GM18507 (cell line): ENCODE data around the gene GALNT6.
"Not testable (repeated sequence)": the region's sequence is repeated elsewhere in the genome, so short reads cannot be mapped to it uniquely, and the experiment has no call there.

Experiments
- DNase-seq: peaks from one replicate; pipeline ENCODE4 v3.0.0; 2011; ENCODE audit warnings: low read depth; ENCODE audit not compliant: insufficient read length; ENCODE audit errors: extremely low spot score
- FAIRE-seq: peaks from 2 replicates; lab custom pipeline; 2011; peaks lifted over from hg19 to GRCh38; lab: Jason Lieb, UNC

Gene GALNT6

DNA sequence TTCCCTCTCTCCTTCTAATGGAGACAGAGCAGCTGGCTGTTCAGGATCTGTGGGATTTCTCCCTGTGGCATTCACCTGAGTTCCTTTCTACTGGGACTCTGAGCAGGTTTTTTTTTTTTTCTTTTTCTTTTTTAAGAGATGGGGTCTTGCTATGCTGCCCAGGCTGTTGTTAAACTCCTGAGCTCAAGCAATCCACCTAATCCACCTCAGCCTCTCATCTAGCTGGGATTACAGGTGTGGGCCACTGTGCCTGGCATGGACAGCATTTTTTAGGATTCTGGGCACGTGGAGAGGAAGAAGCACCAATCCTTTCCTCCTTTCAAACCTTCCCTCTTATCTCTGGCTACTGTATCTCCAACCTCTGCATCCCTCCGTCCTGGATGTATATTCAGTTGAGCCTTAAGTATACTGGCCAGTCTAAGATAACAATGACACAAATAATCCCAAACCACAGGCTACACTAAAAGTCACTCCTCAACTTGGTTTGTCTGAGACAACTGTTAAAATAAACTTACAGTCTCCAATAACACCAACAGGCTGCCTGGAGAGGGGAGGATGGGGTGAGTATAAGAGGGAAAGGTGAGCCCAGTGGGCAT, 28.4 kb downstream of the GALNT6 start:
- DNase-seq (no peak), FAIRE-seq (no peak)

DNA sequence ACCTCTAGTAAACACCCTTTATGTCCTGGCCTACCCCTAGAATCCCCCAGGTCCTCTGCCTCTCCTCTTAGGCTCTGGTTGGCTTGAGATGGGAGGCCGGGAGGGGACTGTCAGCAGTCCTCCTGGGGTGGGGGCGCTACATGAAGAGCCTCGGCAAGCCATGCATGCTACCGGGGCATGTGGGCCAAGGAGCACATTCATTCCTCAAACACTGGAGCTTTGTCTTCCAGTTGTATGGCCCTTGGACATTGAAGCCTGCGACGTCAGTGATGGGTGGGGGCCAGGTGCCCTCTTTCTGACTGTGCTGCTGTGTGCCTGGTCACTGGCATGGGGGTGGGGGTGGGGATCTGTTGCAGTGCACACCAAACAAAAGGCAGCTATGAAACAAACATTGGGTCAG, 28.9 kb downstream of the GALNT6 start:
- FAIRE-seq = no peak
- no peak for DNase-seq

DNA sequence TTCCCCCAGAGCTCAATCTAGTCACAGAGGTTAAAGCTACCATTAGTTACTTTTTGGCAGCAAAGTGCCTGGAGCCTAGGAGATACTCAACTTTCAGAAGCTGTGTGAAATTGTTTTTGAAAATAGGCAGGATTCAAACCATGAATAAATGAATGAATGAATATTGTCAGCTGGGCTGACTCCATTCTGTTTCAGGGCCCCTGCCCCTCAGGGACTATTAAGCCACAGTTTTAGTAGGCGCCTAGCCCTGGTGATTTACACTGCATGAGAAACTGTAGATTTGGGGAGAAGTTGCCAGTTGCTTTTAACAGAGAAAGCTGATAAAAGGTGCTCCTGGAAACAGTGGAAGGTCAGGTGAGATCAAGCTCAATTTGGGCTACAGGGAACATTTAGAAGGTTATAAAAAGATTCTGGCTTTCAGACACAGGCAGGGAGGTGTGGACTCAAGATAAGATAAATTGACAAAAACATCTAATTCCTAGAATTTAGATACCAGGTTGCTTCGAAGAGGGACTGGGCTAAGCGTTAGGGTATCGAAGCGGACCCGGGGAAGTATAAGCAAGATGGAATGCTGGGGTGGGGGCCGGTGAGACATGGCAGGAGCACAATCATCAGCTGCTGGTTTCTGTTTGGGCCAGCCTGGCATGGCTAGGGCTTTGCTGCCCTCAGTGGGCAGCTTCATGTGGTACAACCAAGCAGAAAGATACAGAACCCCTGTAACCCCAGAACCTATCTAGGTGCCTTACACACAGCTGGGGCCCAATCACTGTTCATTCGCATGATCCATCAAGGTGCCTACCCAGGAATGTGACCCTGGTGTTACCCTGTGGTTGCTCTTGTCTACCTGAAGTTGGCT, 29.8 kb downstream of the GALNT6 start:
- FAIRE-seq (no peak), DNase-seq (no peak)

DNA sequence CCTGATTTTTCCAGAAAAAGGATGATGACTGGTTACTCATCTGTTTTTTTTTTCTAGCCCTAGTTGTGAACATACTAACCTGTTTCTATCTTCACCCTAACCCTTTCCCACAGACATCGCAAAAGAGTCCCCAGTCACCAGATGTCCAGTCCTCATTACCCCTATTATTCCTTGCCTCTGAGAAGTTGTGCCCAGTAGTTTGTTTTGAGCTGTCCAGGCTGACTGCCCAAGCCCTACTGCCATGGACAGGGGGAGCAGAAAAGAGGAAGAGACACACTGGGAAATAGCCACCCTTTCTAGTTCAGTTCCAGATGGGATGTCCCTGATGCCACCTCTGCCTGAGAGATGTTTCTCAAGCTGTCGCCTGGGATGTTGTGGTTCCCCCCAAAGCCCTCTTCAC, 30.9 kb downstream of the GALNT6 start:
- no peak for DNase-seq
- no peak for FAIRE-seq

DNA sequence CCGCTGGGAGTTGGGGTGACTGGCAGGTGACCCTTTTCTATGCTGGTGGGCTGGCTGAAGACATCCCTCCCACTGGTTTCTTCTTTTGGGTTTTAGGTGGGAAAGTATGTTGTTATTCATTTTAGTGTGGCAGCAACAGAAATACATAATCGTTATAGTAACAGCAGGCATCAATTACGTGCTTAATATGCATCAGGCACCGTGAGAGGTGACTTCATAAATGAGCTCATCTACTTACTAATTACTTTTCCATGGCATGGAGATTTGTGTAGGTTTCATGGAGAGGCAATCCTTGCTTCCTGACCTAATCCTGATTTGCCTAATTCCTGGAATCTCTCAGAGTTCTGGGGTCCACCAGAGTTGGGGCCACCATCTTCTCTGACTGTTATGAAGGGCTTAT, 31.4 kb downstream of the GALNT6 start:
- FAIRE-seq (no peak), DNase-seq (no peak)

DNA sequence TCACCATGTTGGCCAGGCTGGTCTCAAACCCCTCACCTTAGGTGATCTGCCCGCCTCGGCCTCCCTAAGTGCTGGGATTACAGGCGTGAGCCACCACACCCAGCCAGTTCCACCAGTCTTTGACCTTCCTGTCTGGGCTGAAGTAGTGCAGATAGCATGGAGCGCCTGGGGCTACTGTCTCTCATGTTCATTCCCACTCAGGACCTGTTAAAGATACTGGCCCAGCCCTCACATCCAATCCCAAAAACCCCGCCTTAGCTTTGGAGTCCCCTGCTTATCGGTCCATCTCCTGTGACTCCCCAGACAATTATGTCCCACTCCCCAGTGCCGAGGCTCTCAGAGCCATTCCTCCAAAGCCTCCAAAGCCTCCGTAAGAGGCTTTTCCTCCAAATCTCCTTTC, 32.7 kb downstream of the GALNT6 start:
- DNase-seq (no peak), FAIRE-seq (no peak)

DNA sequence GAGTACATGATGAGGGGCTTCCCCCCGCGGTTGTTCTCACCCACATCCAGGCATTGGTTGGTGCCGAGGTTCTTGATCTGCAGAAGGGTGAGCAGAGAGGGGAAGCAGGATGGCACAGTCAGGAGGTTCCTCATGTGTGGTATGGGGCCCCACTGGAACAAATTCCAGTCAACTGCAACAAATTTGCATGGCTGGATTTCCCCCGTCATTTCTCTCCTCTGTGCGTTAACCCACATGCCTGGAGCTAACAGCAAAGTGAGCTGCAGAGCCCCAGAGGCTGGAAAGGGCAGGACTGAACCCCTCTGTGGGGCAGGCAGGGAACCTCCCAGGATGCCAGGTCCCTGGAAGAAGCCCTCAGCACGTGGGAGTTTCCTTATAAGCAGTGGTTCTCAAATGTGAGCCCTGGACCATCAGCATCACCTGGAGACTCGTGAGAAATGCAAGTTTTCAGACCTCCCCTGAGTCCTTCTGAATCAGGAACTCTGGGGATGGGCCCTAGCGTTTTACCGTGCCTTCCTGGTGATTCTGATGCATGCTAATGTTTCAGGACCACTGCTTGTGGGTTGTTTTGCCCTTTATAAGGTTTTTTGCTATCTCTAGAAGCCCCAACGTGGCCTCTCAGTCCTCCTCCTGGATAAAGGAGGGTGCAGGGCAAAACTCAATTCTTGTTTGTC, 33.7 kb downstream of the GALNT6 start:
- FAIRE-seq (peak; percentile 68), DNase-seq (no peak)

DNA sequence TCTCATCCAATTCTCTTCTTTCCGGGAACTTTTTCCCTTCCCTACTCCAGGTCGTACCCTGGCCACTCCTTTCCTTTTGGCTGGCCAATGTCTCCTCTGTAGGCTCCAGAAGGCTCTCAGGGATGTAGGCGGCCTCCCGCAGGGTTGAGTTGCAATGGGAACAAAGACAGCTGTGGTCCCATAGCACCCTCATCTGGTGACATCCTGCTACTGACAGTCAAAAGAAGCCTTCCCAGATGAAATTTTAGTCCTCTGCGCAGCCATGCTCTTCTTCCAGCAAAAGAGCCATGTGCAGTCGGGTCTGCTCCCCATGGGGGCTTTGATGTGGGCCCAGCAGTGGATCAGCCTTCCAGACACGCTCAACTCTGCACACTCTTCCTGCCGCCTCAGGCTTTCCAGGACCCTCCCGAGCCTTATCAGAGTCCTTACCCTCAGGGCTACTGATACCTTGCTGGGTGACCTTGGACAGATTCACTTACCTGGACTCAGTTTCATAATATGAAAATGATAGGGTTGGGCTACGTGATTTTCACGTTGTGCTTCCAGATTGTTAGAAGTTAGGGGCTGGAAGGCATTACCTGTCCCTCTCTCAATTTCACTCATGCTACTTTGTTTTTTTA, 39.2 kb downstream of the GALNT6 start:
- DNase-seq = no peak
- no peak for FAIRE-seq

DNA sequence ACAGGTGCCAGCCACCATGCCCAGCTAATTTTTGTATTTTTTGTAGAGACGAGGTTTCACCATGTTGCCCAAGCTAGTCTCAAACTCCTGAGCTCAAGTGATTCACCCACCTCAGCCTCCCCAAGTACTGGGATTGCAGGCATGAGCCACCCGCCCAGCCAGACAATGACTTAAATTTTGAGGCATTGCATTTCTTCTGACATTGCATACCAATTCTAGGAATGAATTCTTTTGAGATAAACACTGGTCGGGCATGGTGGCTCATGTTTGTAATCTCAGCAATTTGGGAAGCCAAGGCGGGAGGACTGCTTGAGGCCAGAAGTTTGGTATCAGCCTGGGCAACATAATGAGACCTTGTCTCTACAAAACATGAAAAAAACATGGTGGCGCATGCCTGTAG, 42.2 kb downstream of the GALNT6 start:
- FAIRE-seq (no peak), DNase-seq (no peak)

DNA sequence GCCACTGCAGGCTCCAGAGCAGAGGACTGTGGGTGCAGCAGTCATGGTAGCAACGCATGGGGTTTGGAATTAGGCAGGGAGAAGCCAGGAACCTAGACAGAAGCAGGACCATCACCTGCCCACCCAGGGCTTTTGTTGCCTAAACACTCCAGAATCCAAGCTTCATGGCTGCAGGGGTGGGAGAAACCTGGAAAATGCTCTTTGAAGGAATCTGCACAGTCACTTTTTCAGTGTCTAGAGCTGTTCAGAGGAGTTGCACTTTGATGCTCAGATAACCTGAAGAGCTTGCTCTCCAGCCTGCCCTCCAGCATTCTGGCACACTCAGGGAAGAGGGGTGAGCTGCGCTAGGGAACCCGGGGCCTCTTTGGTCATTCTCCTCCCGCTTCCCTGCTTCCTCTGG, 43.1 kb downstream of the GALNT6 start:
- FAIRE-seq (no peak), DNase-seq (no peak)

DNA sequence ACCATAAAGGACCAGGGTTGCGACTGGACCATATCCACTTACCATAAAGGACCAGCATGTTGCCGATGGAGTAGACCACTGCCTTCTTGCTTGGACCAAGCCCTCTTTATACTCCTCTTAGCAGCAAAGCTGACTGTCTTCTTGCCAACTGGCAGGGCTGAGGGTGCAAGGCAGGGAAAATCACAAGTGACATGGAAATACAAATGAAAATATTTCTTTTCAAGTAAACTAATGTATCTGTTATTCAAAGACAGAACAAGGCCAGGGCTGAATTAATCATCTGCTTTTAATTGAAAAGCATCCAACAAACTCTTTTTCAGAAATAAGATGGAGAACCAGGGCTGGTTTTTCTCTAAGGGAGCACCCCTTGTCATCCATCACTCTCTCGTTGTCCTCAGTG, 44.6 kb downstream of the GALNT6 start, which contains the start of gene CELA1:
CELA1 (minus strand) TSS at position 99 of the 400 bp plus-strand sequence; CDS start at position 58, 41 bp downstream.
- no peak for FAIRE-seq

DNA sequence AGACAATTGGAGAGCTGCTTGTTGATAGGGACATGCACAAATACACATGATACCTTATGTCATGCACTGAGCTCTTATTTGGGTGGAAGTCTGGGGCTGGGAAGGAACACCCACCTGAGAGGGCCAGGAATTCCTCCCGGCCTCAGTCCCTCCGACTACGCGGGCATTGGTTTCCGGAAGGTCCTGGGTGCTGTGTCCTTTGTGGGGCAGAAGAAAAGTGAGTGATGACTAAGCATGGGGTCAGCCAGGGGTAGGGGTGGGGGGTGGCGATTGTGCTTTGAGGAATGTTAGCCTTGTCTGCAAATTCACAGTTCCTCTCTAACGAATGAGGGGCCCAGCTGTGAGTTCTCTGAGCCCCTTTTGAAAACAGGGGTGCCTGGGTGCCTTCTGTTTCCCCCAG, 45.5 kb downstream of the GALNT6 start:
- FAIRE-seq (no peak), DNase-seq (no peak)

More for the DNA sequence above, 44.6 kb downstream of the GALNT6 start, which contains the start of gene CELA1:
- DNase-seq = no peak

DNA sequence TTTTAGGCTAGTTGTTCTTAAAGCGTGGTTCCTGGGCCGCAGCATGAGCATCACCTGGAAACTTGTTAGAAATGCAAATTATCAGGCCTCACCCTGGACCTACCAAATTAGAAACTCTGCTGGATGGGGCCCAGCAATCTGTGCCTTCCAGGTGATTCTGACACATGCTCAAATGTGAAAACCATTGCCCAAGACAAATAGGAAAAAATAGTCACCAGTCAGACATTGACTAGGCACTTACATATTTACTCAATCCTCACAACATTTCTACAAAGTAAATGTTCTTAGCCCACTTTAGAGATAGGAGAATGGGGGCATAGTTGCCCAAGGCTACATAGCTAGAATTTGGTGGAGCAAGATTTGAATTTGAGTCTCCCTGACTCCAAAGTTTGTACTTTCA, 48.0 kb downstream of the GALNT6 start:
- DNase-seq (no peak), FAIRE-seq (peak; percentile 5)

DNA sequence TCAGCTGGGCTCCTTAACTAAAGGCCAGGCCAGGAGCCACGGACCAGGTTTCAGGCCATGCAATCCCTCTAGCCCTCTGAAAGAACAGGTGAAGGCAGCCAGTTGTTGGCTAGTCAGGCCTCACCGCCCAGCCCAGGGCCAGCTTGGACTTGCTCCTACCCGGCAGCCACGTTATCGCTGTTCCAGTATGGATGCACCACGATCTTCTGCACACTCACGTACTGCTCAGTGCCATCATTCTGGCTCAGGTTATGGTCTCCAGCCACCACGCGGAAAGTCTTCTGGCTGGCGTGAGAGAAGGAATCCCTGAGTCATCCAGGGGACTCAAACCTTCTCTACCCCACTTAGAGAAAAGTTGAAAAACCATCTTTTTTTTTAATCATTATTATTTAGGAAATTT, 48.8 kb downstream of the GALNT6 start:
- FAIRE-seq (no peak), DNase-seq (no peak)

DNA sequence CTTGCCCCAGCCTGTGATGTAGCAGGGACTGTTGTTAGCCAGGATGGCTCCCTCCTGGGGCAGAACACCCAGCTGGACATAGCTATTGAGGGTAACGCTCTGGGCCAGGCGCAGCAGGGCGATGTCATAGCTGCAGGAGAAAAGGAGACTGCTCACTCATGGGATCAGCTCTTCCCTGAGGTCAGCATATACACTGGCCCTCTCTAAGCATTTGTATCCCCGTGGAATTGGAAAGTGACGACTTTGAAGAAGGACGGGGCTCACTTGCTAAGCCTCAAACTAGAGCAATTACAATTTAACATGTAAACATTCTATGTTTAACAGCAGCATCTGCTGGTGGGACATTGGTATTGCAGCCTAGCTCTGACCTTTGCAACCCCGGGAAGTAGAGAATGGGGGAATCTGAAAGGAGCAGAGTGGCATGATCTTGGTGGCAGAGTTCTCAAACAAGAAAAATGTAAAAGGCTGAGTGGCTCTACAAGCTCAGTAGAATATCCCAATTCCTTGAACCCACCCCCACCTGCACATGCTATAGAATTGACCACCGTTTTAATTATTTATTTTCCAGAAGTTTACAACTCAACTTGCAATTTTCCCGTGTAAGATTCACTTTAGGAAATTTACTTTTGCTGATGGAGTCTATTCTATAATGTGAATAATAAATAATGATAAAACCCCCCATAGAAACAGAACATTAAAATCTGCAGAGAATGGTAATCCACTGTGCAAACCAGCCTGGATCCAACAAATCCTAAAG, 49.8 kb downstream of the GALNT6 start:
- peak; percentile 54 for DNase-seq
- FAIRE-seq = peak; percentile 75

DNA sequence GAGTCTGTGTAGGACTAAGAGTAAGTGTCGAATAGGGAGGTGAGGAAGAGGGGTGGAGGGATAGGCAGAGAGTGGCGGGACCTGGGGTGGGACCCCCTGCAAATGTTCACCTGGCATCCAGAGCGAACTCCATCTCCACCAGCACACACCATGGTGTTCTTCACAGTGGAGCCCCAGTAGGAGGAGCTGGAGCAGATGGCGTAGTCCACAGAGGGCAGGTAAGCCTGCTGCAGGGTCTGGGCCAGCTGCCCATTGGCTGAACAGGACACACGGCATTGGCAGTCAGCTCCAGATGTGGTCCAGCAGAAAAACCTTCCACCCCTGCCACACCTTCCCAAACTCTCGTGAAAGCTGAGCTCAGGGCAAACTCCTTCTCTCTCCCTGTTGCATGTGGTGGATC, 51.5 kb downstream of the GALNT6 start:
- DNase-seq (no peak), FAIRE-seq (no peak)

DNA sequence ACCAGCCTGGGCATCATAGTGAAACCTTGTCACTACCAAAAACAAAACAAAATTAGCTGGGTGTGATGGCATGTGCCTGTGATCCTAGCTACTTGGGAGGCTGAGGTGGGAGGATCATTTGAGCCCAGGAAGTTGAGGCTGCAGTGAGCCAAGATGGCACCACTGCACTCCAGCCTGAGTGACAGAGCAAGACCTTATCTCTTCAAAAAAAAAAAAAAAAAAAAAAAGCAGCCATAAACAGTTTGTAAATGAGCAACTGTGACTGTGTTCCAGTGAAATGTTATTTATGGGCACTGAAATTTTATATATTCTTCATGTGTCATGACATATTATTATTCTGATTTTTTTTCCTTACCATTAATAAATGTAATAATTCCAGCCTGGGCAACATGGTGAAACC, 53.9 kb downstream of the GALNT6 start:
- not testable (repeated sequence) for DNase-seq, FAIRE-seq

DNA sequence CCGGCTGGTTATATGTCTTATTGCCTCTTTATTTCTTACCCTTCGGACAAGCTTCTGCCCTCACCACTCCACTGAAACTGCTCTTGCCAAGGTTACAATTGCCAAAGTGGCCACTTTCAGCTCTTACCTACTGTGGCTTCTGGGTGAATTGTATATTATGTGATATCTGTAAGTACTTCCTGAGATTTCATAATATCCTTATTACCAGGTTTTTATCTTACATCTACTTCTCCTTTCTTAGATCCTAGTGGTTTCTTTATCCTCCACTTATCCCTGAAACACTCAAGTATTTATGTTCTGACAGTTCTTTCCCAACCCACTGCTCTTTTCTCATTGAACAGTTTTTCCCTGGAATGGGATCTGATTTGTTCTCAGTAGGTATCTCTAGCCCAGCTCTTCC, 55.3 kb downstream of the GALNT6 start:
- DNase-seq = no peak
- FAIRE-seq = no peak

DNA sequence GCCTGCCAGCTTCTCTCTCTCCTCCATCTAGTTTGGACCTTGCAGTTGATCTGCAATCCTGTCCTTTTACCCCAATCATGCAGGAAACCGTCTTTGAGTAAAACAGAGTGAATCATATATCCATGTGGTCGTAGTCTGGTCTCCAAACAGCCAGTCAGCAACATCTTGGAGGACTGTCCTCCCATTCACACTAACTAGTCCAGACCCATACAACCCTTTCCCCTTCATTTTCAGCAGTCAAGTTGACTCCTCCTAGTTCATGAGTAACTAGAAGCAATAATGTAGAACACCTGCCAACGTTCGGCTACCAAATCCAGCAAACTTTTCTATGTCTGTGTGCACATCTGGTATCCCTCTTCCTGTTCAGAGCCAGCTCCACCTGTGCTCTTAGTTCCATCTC, 56.4 kb downstream of the GALNT6 start:
- no peak for DNase-seq

More for the DNA sequence above, 56.4 kb downstream of the GALNT6 start:
- no peak for FAIRE-seq
